Stimulated activated CD4-positive, alpha-beta T cell treated with anti-CD3 and anti-CD28 coated beads, Interleukin-12 subunit alpha, Interleukin-12 subunit beta, amount 100 ng/mL, for 24 hours (primary cell): Measurements from ENCODE around the gene HTR7.

Experiments used
- DNase-seq, 2 experiments: peaks; one replicate each; pipeline ENCODE4 v3.0.0-alpha.2; 2020; ENCODE audit warnings: low read depth in 2 of 2

The HTR7 gene

GRCh38 chr10:90804354-90804753, 53.5 kb downstream of the HTR7 start:
- DNase-seq = no peak

- no peak for DNase-seq
These were observed 56.2 kb downstream of the HTR7 start for GRCh38 chr10:90801608-90802007.

- no peak for DNase-seq
These were observed 57.5 kb downstream of the HTR7 start for GRCh38 chr10:90800232-90800796.

GRCh38 chr10:90799172-90799571, 58.7 kb downstream of the HTR7 start:
- no peak for DNase-seq

- no peak for DNase-seq
These were observed 59.4 kb downstream of the HTR7 start for GRCh38 chr10:90798482-90798881.

- no peak for DNase-seq
These were observed 67.4 kb downstream of the HTR7 start for GRCh38 chr10:90790422-90790821.

- DNase-seq = no peak
These were observed 68.9 kb downstream of the HTR7 start for GRCh38 chr10:90788968-90789367.

- DNase-seq = no peak
These were observed 69.7 kb downstream of the HTR7 start for GRCh38 chr10:90788199-90788491.

GRCh38 chr10:90787393-90788198, 70.2 kb downstream of the HTR7 start:
- DNase-seq = peak in 1 of 2 experiments; percentile 6

- no peak for DNase-seq
These were observed 72.1 kb downstream of the HTR7 start for GRCh38 chr10:90785782-90786181.

GRCh38 chr10:90784771-90785170, 73.1 kb downstream of the HTR7 start:
- DNase-seq = no peak

GRCh38 chr10:90780488-90780887, 77.4 kb downstream of the HTR7 start:
- no peak for DNase-seq

GRCh38 chr10:90779548-90779947, 78.3 kb downstream of the HTR7 start:
- DNase-seq = no peak

GRCh38 chr10:90777621-90778020, 80.2 kb downstream of the HTR7 start:
- DNase-seq = no peak

GRCh38 chr10:90775351-90776028, 82.3 kb downstream of the HTR7 start:
- DNase-seq = no peak

GRCh38 chr10:90769946-90770841, 87.6 kb downstream of the HTR7 start:
- no peak for DNase-seq

GRCh38 chr10:90751107-90751997, 106.5 kb downstream of the HTR7 start:
- DNase-seq = peak; percentile 5 to 23

GRCh38 chr10:90746829-90747228, 111.0 kb downstream of the HTR7 start:
- no peak for DNase-seq

- DNase-seq = no peak
These were observed 112.3 kb downstream of the HTR7 start for GRCh38 chr10:90745565-90745964.

GRCh38 chr10:90743291-90743690, 114.5 kb downstream of the HTR7 start:
- DNase-seq = no peak

GRCh38 chr10:90741926-90742565, 115.8 kb downstream of the HTR7 start:
- DNase-seq = no peak
